HG03342 (cell line): ENCODE measurements around the gene EDEM3.
"Not testable (repeated sequence)": the region's sequence is repeated elsewhere in the genome, so short reads cannot be mapped to it uniquely, and the experiment has no call there.

Experiments
- ATAC-seq: cut with Tn5 transposase; IDR thresholded peaks from one replicate; pipeline ENCODE4 v1.9.1; 2021; ENCODE audit warnings: mild to moderate bottlenecking, moderate library complexity; ENCODE audit not compliant: unreplicated experiment

Gene EDEM3

GRCh38 chr1:184680611-184681225 is 73.9 kb downstream of the EDEM3 start:
- ATAC-seq, result not testable (repeated sequence)

GRCh38 chr1:184679472-184679871 is 75.2 kb downstream of the EDEM3 start:
- not testable (repeated sequence) for ATAC-seq

GRCh38 chr1:184677344-184677743 is 77.3 kb downstream of the EDEM3 start:
- no peak for ATAC-seq

GRCh38 chr1:184673305-184673704 is 81.4 kb downstream of the EDEM3 start:
- ATAC-seq, result no peak

DNA sequence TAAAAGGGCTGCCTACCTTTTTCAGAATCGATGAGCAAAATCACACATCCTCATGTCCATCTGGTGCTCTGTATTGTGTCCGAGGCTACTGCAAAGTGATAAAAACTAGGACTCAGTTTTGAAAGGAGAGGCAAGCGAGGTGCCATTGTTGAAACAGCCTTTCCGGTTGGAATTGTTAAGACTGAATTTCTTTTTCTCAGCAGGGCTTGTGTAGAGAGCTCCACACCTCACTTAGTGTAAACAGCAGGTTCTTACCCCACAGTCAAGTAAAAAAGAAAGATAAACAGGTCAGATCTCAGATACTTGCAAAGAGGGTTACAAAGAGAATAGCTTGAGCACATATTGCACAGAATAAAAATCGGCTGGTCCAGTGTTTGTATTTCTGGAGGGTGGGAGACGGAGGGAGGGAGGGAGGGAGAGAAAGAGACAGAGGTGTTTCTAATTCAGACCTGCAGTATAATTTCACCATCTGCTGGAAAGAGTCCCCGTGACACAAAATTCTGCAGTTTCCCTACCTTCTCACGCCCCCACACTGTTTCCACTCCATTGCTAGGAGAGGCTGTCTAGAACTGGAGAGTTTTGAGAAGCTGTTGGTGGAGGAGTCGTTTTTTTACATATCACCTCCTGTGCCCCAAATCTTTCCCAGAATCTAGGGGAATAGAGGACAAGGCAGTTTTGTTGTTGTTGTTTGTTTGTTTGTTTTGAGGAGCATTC is 82.5 kb downstream of the EDEM3 start:
- no peak for ATAC-seq

- no peak for ATAC-seq
These were observed 85.3 kb downstream of the EDEM3 start for GRCh38 chr1:184669391-184669790.

DNA sequence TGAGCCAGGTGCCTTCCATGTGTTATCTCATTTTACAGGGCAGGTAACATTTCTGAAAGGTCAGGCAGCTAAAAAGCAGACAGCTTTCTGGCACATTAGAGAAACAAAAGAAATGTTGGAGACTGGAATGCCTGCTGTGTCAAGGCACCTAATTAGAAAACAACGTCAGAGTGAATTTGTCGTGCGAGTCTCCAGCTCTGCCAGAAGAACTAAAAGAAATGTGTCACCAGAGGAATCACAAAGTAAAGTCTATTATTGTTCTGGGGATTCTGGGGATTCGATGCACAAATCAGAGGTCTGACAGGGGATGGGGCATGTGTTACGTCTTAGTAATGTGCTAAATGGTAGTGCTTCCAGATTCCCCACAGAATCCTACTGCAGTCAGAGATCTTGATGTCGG is 89.3 kb downstream of the EDEM3 start:
- no peak for ATAC-seq

DNA sequence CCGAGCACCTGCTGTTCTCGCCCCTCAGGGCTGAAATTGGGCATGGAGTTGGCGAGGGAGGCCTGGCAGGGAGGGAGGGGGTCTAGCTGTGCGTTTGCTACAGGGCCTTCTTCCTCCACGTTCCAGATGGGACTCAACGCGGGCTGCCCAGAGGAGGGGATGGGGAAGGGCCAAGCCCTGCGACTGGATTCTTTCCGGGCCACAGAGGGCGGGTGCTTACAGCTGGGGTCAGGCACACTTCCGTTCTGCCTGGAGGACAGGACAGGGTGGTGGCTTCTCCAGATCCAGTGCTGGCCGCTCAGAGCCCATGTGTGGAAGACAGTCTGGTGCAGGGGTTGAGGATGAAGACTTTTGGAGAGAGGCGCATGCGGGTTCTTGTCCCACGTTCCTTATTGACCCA is 90.0 kb downstream of the EDEM3 start:
- no peak for ATAC-seq

DNA sequence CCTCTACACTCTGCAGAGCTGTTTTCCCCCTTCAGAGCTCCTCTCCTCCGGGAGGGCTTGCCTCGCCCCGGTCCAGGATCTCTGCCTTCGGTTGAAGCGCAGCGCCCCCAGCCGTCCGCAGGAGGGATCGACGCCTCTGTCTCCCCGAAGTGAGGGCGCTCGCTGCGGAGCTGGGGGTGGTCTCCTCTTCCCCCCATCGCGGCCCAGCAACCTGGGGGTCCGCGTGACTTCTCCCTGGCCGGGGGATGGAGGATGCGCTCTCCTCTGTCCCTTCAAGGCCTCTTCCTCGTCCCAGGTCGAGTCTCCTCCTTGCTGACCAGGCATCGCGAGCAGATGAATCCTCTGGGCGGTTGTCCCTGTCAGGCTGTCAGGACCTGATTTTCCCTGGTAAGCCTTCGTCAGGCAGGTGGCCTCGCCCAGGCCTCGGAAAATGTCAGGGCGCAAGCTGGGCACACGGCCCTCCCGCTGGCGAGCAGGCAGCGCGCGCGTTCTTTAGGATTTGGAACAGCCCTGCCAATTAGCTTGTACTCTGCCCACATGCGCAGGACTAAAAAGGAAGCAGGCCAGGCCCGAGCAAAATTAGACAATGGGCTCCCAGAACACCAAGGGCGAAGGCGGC is 90.5 kb downstream of the EDEM3 start:
- peak; percentile 78 for ATAC-seq

DNA sequence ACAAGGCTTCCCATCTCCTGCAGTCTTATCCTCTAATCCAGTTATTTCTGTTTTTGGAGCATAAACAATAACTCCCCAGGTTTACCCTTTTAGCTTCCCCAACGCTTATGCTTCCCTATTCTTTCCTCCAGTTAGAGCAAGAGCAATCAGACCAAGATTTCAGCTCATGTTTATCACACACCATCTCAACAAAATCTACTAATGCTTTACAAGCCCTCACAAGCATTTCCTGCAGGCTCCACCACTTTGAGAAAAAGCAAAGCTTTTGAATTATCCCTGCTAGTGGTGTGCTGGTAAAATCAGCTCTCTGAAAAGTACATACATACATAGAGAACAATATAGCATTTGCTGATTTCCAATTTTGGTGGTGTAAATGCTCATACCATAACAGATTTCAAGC is 92.9 kb downstream of the EDEM3 start:
- no peak for ATAC-seq

- ATAC-seq, result no peak
These were observed 94.0 kb downstream of the EDEM3 start for GRCh38 chr1:184660462-184661191.

GRCh38 chr1:184658055-184658454 is 96.6 kb downstream of the EDEM3 start:
- ATAC-seq, result no peak

- no peak for ATAC-seq
These were observed 98.4 kb downstream of the EDEM3 start for GRCh38 chr1:184656221-184656620.

DNA sequence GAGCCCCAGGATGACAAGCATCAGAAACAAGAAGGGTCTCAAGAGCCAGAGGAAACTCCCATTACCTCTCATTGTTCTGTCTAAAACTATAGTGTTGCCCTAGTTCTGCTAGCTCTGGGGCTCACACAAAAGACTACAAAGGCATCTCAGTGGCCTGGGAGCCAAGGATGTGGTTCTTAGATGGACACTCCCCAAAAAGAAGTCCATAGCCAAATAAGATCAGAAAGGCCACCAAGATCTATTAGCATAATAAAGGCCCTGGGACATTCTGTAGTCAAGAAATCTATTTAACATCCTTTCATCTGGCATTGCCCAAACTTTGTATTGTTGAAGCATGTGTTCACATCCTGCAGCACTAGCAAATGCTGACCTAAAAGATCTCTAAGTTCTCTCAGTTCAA is 99.5 kb downstream of the EDEM3 start:
- ATAC-seq, result no peak

DNA sequence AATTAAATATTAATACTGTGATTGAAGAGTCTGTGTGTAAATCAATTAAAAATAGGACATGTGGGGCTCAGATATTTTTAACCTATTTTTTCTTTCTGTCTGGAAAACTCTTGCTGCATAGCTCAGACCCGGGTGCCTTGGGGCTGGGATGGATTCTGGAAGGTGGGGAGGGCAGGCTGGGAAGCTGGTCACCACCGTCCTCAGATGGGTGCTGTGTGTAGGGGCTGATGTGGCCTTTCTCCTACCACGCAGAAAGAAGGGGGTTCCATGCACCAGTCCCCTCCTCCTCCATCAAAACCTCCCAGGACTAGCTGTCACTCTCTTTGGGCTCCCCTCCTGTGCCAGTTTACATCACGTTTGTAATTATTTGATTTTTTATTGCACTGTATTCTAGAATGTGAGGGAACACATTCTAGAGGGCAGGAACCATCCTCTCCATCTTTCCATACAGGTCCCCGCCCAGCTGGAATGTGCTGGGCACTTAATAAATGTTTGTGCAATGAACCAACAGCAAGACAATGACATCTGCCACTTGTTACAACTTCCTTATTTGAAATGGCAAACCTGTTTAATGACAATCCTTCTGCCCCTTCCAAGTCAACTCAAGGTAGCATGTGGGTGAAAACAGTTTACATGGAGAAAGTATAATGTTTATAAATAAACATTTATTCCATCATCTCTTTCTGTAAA is 104.3 kb downstream of the EDEM3 start:
- no peak for ATAC-seq

- ATAC-seq, result peak; percentile 90
These were observed 105.2 kb downstream of the EDEM3 start for GRCh38 chr1:184649451-184649888.

- ATAC-seq, result no peak
These were observed 105.8 kb downstream of the EDEM3 start for GRCh38 chr1:184648856-184649201.

- no peak for ATAC-seq
These were observed 106.3 kb downstream of the EDEM3 start for GRCh38 chr1:184648160-184648855.

DNA sequence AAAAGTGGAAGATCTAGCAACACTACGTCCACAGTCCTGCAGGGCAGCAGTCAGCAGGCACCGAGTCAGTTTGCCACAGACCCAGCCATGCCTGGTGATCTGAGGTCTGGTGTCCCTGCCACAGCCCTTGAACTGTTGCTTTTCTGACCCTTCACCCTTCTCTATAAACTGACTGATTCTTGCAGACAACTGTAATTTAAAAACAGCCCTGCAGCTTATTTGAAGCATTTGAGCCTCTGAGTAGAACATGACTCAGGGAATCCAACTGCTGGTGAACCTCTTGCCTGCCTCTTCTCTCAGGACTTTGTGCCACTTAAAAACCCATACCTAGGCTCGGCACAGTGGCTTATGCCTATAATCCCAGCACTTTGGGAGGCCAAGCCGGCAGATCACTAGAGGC is 107.2 kb downstream of the EDEM3 start:
- no peak for ATAC-seq

- no peak for ATAC-seq
These were observed 107.8 kb downstream of the EDEM3 start for GRCh38 chr1:184646824-184647223.
